ENCODE results near the gene HOXC11. TPM values are rescaled to one million over a fixed set of nuclear protein-coding genes. Genes with fewer than 3 reads are reported as not detected.

The HOXC11 gene
- total RNA-seq, 4 donors from 2014 or later, result 0.20 to 0.63 (median 0.60) TPM; not detected in 1

- 37 to 51% methylated on average over 2 of the region's 2 CpGs for WGBS, 2 donors
- Histone ChIP-seq H3K9me3 (no peaks in the 10 kb centered on the region), H3K4me1 (peaks cover 0 to 86% (median 17%) of the 10 kb centered on the region in 4 donors), H3K36me3 (peaks cover 0 to 4% (median 0%) of the 10 kb centered on the region in 3 donors), H3K27me3 (peaks cover 0 to 56% of the 10 kb centered on the region in 2 donors), H3K27ac (peak overlapping the region in 3 of 4 donors; percentile 23 to 99 (median 96)), H3K4me3 (no peak overlapping the region)
- TF ChIP-seq EP300 (IDR thresholded peaks at IDR 0.05), result no peak
- no peak for TF ChIP-seq CTCF (IDR thresholded peaks at IDR 0.05)
- TF ChIP-seq POLR2A (IDR thresholded peaks at IDR 0.05), result no peak
- DNase-seq (ENCODE audit: low spot score in 2 of 2), result no peak
These were observed 34.8 kb downstream of the HOXC11 start for GRCh38 chr12:54007538-54008259.

GRCh38 chr12:54008260-54008552 lies 35.3 kb downstream of the HOXC11 start:
- H3K4me3 ChIP-seq, result no peak overlapping the region
- H3K4me1 ChIP-seq, result peaks cover 0 to 86% (median 20%) of the 10 kb centered on the region in 4 donors
- H3K27ac ChIP-seq, result peak overlapping the region in 3 of 4 donors; percentile 23 to 99 (median 96)
- peaks cover 0 to 57% of the 10 kb centered on the region in 2 donors for H3K27me3 ChIP-seq
- DNase-seq (ENCODE audit: low spot score in 2 of 2), result no peak
- TF ChIP-seq EP300 (IDR thresholded peaks at IDR 0.05) (no peak), POLR2A (IDR thresholded peaks at IDR 0.05) (no peak), CTCF (IDR thresholded peaks at IDR 0.05) (no peak)
- no peaks in the 10 kb centered on the region for H3K9me3 ChIP-seq
- WGBS, 2 donors, result 52 to 56% methylated on average over 2 of the region's 2 CpGs
- H3K36me3 ChIP-seq, result no peaks in the 10 kb centered on the region

DNA sequence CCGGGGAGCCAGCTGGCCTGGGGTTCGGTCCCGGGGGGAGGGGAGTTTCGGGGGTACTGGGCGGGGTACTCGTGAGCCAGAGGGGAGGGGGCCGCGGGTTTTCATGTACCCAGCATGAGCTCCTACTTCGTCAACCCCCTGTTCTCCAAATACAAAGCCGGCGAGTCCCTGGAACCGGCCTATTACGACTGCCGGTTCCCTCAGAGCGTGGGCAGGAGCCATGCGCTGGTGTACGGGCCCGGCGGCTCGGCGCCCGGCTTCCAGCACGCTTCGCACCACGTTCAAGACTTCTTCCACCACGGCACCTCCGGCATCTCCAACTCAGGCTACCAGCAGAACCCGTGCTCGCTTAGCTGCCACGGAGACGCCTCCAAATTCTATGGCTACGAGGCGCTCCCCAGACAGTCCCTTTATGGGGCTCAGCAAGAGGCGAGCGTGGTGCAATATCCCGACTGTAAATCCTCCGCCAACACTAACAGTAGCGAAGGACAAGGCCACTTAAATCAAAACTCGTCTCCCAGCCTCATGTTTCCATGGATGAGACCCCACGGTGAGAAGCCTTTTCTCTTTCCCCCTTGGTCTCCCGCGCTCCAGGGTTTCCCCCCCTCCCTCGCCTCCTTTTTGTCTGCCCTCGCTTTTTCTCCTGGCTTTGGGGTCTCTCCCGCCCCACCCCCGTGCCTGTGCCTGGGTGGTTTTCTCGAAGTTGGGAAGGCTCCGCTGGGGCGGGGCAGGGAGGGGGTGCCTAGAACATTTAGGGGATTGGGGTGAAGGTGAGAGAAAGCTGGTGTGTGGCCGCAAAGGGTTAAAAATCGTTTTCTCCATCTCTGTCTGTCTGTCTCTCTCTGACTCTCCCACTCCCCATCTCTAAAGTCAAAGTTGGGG lies 36.5 kb downstream of the HOXC11 start:
- DNase-seq (ENCODE audit: low spot score in 2 of 2), result no peak
- 8 to 9% methylated on average over 23 to 35 of the region's 51 CpGs for WGBS, 2 donors
- peak overlapping the region; percentile 39 to 59 (median 52) for H3K4me3 ChIP-seq

GRCh38 chr12:54010053-54010971 lies 37.4 kb downstream of the HOXC11 start:
- peak overlapping the region; percentile 39 to 59 (median 52) for H3K4me3 ChIP-seq
- peaks cover 0 to 64% of the 10 kb centered on the region in 2 donors for H3K27me3 ChIP-seq
- no peaks in the 10 kb centered on the region for H3K36me3 ChIP-seq
- peaks cover 0 to 86% (median 18%) of the 10 kb centered on the region in 4 donors for H3K4me1 ChIP-seq
- no peak for DNase-seq (ENCODE audit: low spot score in 2 of 2)
- WGBS, 2 donors, result 38 to 60% methylated on average over 10 of the region's 10 CpGs
- TF ChIP-seq EP300 (IDR thresholded peaks at IDR 0.05) (no peak), POLR2A (IDR thresholded peaks at IDR 0.05) (no peak), CTCF (IDR thresholded peaks at IDR 0.05) (no peak)
- peak overlapping the region; percentile 78 to 99 (median 92) for H3K27ac ChIP-seq
- H3K9me3 ChIP-seq, result no peaks in the 10 kb centered on the region

More for the DNA sequence above, 36.5 kb downstream of the HOXC11 start:
- Histone ChIP-seq H3K27me3 (peaks cover 0 to 62% of the 10 kb centered on the region in 2 donors), H3K4me1 (peaks cover 0 to 81% (median 18%) of the 10 kb centered on the region in 4 donors), H3K36me3 (no peaks in the 10 kb centered on the region), H3K9me3 (no peaks in the 10 kb centered on the region), H3K27ac (peak overlapping the region; percentile 78 to 99 (median 92))
- TF ChIP-seq CTCF (IDR thresholded peaks at IDR 0.05) (no peak), EP300 (IDR thresholded peaks at IDR 0.05) (no peak), POLR2A (IDR thresholded peaks at IDR 0.05) (no peak)

Data from tibial nerve (tissue), 4 donors.